B cell (primary cell): Measurements from ENCODE around the gene SPRY4. TPM values are rescaled to one million over a fixed set of nuclear protein-coding genes. Genes with fewer than 3 reads are reported as not detected.

Experiments used
- ATAC-seq: fragments of 200-7000 bp; cut with Tn5 transposase; one replicate; pipeline ENCODE4 v1.10.0; 2021; ENCODE audit warnings: low read depth, mild to moderate bottlenecking, moderate number of reproducible peaks, moderate library complexity
- CTCF ChIA-PET: fragments of 350-600 bp; sonication (Branson Sonifier 250); formaldehyde crosslinking; loops from one replicate; lab custom pipeline; 2021; ENCODE audit warnings: antibody characterized with exemption, inconsistent platforms; lab: Charles Lee
- POLR2A ChIA-PET: fragments of 350-600 bp; sonication (Branson Sonifier 250); formaldehyde crosslinking; loops from one replicate; lab custom pipeline; 2021; ENCODE audit warnings: antibody characterized with exemption; lab: Charles Lee
- DNase-seq: peaks from one replicate; pipeline ENCODE4 v3.0.0; 2013
- H2AFZ ChIP-seq: 2 replicates; pipeline ENCODE4 v1.6.1; 2012; ENCODE audit warnings: mild to moderate bottlenecking, low read depth, low read length; ENCODE audit not compliant: insufficient read depth, poor library complexity, severe bottlenecking
- H3K27ac ChIP-seq, 2 donors: 1 replicate in 1 of 2; 2 replicates in 1 of 2; pipeline ENCODE4 v1.5.1; 2012 to 2013; ENCODE audit warnings: low read length in 2 of 2, mild to moderate bottlenecking in 2 of 2, moderate library complexity in 1 of 2
- H3K27me3 ChIP-seq, 4 experiments: fragments of 200-600 bp in 1 of 4; sonication (generic) in 1 of 4; replicated peaks in 1 of 4; 1 replicate in 2 of 4; 2 replicates in 2 of 4; pipeline versions ENCODE4 v1.6.1 to v1.7.0; 2013 to 2016; ENCODE audit warnings: low read length in 3 of 4, mild to moderate bottlenecking in 2 of 4, mixed read lengths in 1 of 4, moderate library complexity in 1 of 4; ENCODE audit not compliant: insufficient read depth in 4 of 4, control insufficient read depth in 3 of 4; ENCODE audit errors: control extremely low read depth in 1 of 4
- H3K36me3 ChIP-seq, 2 experiments: replicated peaks in 1 of 2; 1 replicate in 1 of 2; 2 replicates in 1 of 2; pipeline versions ENCODE4 v1.6.1 to v1.7.1; 2013; ENCODE audit warnings: low read length in 1 of 2; ENCODE audit not compliant: insufficient read depth in 2 of 2, control insufficient read depth in 1 of 2; ENCODE audit errors: control extremely low read depth in 1 of 2, extremely low read depth in 1 of 2
- H3K4me1 ChIP-seq, 2 donors: fragments of 200-600 bp in 1 of 2; sonication (generic) in 1 of 2; 1 replicate in 1 of 2; 2 replicates in 1 of 2; pipeline versions ENCODE4 v1.5.1 to v1.6.1; 2013 to 2017; ENCODE audit warnings: low read length in 2 of 2; ENCODE audit not compliant: control insufficient read depth in 2 of 2, insufficient read depth in 2 of 2
- H3K4me2 ChIP-seq: replicated peaks from 2 replicates; pipeline ENCODE3; 2012; ENCODE audit warnings: mild to moderate bottlenecking, low read depth, low read length; ENCODE audit not compliant: poor library complexity, severe bottlenecking
- H3K4me3 ChIP-seq, 5 experiments: fragments of 200-600 bp in 1 of 5; sonication (generic) in 1 of 5; 1 replicate in 3 of 5; 2 replicates in 2 of 5; pipeline versions ENCODE4 v1.5.1 to v1.7.0; 2011 to 2016; ENCODE audit warnings: low read length in 4 of 5, mild to moderate bottlenecking in 4 of 5, low read depth in 2 of 5, control low read depth in 1 of 5, moderate library complexity in 1 of 5; ENCODE audit not compliant: insufficient read depth in 1 of 5; ENCODE audit errors: control extremely low read depth in 1 of 5, extremely low read depth in 1 of 5
- H3K79me2 ChIP-seq: fragments of 200-600 bp; sonication (generic); one replicate; pipeline ENCODE4 v1.6.0; 2016; ENCODE audit warnings: low read length; ENCODE audit not compliant: control insufficient read depth, insufficient read depth
- H3K9ac ChIP-seq: fragments of 200-600 bp; sonication (generic); 2 replicates; pipeline ENCODE4 v1.6.1; 2017; ENCODE audit warnings: mild to moderate bottlenecking, low read length, moderate library complexity
- H3K9me3 ChIP-seq, 3 donors: one replicate each; pipeline versions ENCODE4 v1.6.1 to v1.7.1; 2013; ENCODE audit warnings: low read length in 2 of 3; ENCODE audit not compliant: control insufficient read depth in 2 of 3, insufficient read depth in 1 of 3; ENCODE audit errors: control extremely low read depth in 1 of 3
- H4K20me1 ChIP-seq: 2 replicates; pipeline ENCODE4 v1.6.0; 2012; ENCODE audit warnings: mild to moderate bottlenecking, low read length; ENCODE audit not compliant: insufficient read depth, control insufficient read depth, poor library complexity, severe bottlenecking
- H3K27ac Mint-ChIP-seq: one replicate; pipeline ENCODE4 v1.8.0; 2021; ENCODE audit warnings: mixed read lengths
- H3K27me3 Mint-ChIP-seq: one replicate; pipeline ENCODE4 v1.8.0; 2021; ENCODE audit warnings: mixed read lengths
- H3K4me1 Mint-ChIP-seq: one replicate; pipeline ENCODE4 v1.8.0; 2021; ENCODE audit warnings: mixed read lengths
- H3K4me3 Mint-ChIP-seq: one replicate; pipeline ENCODE4 v1.8.0; 2021; ENCODE audit warnings: mixed read lengths
- H3K9me3 Mint-ChIP-seq: one replicate; pipeline ENCODE4 v1.8.0; 2022; ENCODE audit warnings: mixed read lengths; ENCODE audit not compliant: insufficient read depth
- CTCF ChIP-seq: fragments of 200-600 bp; IDR thresholded peaks from one replicate; pipeline ENCODE4 v1.8.0; 2022; ENCODE audit warnings: antibody characterized with exemption, mild to moderate bottlenecking
- EZH2 ChIP-seq: IDR thresholded peaks from 2 replicates; pipeline ENCODE4 v1.6.1; 2012; ENCODE audit warnings: borderline replicate concordance, low read depth, mild to moderate bottlenecking, moderate library complexity, low read length; ENCODE audit not compliant: insufficient read depth, poor library complexity, severe bottlenecking
- WGBS: methylation state at CpG from one replicate; pipeline ENCODE4 v1.1.5; 2013; ENCODE audit warnings: missing lambda C conversion rate; ENCODE audit not compliant: insufficient coverage; 5-methylcytosine and 5-hydroxymethylcytosine counted together
- intact Hi-C: fragments of 100-400 bp; cut with micrococcal nuclease; formaldehyde crosslinking; loops from one replicate; pipeline ENCODE4 v1.10.0; 2022
- polyA plus RNA-seq: library from polyadenylated mRNA; depleted of rRNA; stranded (reverse); fragments of >200 nt; gene quantifications from 2 replicates; pipeline ENCODE4 v1.2.3, GENCODE V29; 2012
- total RNA-seq, 2 donors: library from RNA; stranded (reverse); fragments of 120-200 nt in 1 of 2; gene quantifications; 1 replicate in 1 of 2; 2 replicates in 1 of 2; pipeline versions ENCODE4 v1.2.3 to v1.2.4, GENCODE V29; 2013 to 2022

Gene SPRY4
- total and polyA plus RNA-seq, 2 donors (not counting 1 experiment from before 2014, with no cell fraction given), result 0.06 TPM; not detected in 1

GRCh38 chr5:142357469-142358090 is 32.8 kb upstream of the SPRY4 start:
- Mint-ChIP-seq H3K4me3 (peak overlapping the region; percentile 80), H3K4me1 (peaks cover 47% of the 10 kb centered on the region), H3K27me3 (peaks cover 9% of the 10 kb centered on the region), H3K27ac (peak overlapping the region; percentile 80), H3K9me3 (no peaks in the 10 kb centered on the region)
- TF ChIP-seq CTCF (no peak), EZH2 (no peak)
- ChIA-PET POLR2A (interaction anchor here (0.6 kb wide), 1 partner anchor 63 kb away, joined by 3 read pairs; no protein-coding TSS in a partner anchor), CTCF (interaction anchor here (1.1 to 1.7 kb wide), 3 partner anchors 10 to 124 kb away, joined by 3 to 4 read pairs (median 3); partner anchors contain the start of gene SPRY4)
- WGBS, result 16% methylated on average over 12 of the region's 14 CpGs
- Histone ChIP-seq H3K4me3 (peak overlapping the region; percentile 54 to 86 (median 64)), H3K27me3 (peaks cover 0 to 27% (median 10%) of the 10 kb centered on the region in 4 experiments), H3K27ac (no peak overlapping the region), H2AFZ (peak overlapping the region; percentile 89), H4K20me1 (no peaks in the 10 kb centered on the region), H3K9ac (peak overlapping the region; percentile 81), H3K4me2 (peak overlapping the region; percentile 98), H3K36me3 (no peaks in the 10 kb centered on the region), H3K79me2 (no peaks in the 10 kb centered on the region), H3K4me1 (peaks cover 40 to 44% of the 10 kb centered on the region in 2 donors), H3K9me3 (peaks cover 0 to 11% (median 0%) of the 10 kb centered on the region in 3 donors)
- intact Hi-C loops, result loop anchor here (1.0 to 10.0 kb wide), 4 partner anchors 32 to 1047 kb away; partner anchors contain the start of genes GNPDA1, NR3C1 and SPRY4
- peak; percentile 41 for DNase-seq
- ATAC-seq, result no peak
